ENCODE measurements around the gene GNG10.
"Not testable (repeated sequence)": the region's sequence is repeated elsewhere in the genome, so short reads cannot be mapped to it uniquely, and the experiment has no call there.

The GNG10 gene

GRCh38 chr9:111645806-111646205, 15.6 kb upstream of the GNG10 start:
- in situ Hi-C loops (cut with HindIII; ENCODE audit: low pct_ligation_motif_present, low pct_unique_long_range_greater_than_20kb, low sequenced_read_pairs): no loop called here
- no peak for DNase-seq

- in situ Hi-C loops (cut with HindIII; ENCODE audit: low pct_ligation_motif_present, low pct_unique_long_range_greater_than_20kb, low sequenced_read_pairs): no loop called here
- DNase-seq: no peak
These were observed 15.0 kb upstream of the GNG10 start for GRCh38 chr9:111646417-111646816.

- no peak for DNase-seq
These were observed 13.3 kb upstream of the GNG10 start for GRCh38 chr9:111648066-111648465.

GRCh38 chr9:111649016-111649415, 12.4 kb upstream of the GNG10 start:
- DNase-seq: no peak

More at GRCh38 chr9:111648066-111648465, 13.3 kb upstream of the GNG10 start:
- in situ Hi-C loops (cut with HindIII; ENCODE audit: low pct_ligation_motif_present, low pct_unique_long_range_greater_than_20kb, low sequenced_read_pairs): no loop called here

GRCh38 chr9:111657051-111657450, 4.4 kb upstream of the GNG10 start:
- in situ Hi-C loops (cut with HindIII; ENCODE audit: low pct_ligation_motif_present, low pct_unique_long_range_greater_than_20kb, low sequenced_read_pairs): no loop called here
- DNase-seq: no peak

More at GRCh38 chr9:111649016-111649415, 12.4 kb upstream of the GNG10 start:
- in situ Hi-C loops (cut with HindIII; ENCODE audit: low pct_ligation_motif_present, low pct_unique_long_range_greater_than_20kb, low sequenced_read_pairs): no loop called here

- in situ Hi-C loops (cut with HindIII; ENCODE audit: low pct_ligation_motif_present, low pct_unique_long_range_greater_than_20kb, low sequenced_read_pairs): no loop called here
- no peak for DNase-seq
These were observed 2.5 kb upstream of the GNG10 start for GRCh38 chr9:111658943-111659342.

- no peak for DNase-seq
- in situ Hi-C loops (cut with HindIII; ENCODE audit: low pct_ligation_motif_present, low pct_unique_long_range_greater_than_20kb, low sequenced_read_pairs): no loop called here
These were observed 1.7 kb upstream of the GNG10 start for GRCh38 chr9:111659691-111660090.

- in situ Hi-C loops (cut with HindIII; ENCODE audit: low pct_ligation_motif_present, low pct_unique_long_range_greater_than_20kb, low sequenced_read_pairs): no loop called here
- DNase-seq: peak; percentile 38
These were observed 557 bp downstream of the GNG10 start for GRCh38 chr9:111661802-111662521.

- no peak for DNase-seq
- in situ Hi-C loops (cut with HindIII; ENCODE audit: low pct_ligation_motif_present, low pct_unique_long_range_greater_than_20kb, low sequenced_read_pairs): no loop called here
These were observed 1.3 kb downstream of the GNG10 start for GRCh38 chr9:111662576-111663300.

GRCh38 chr9:111663301-111663823, 2.0 kb downstream of the GNG10 start:
- DNase-seq: no peak
- in situ Hi-C loops (cut with HindIII; ENCODE audit: low pct_ligation_motif_present, low pct_unique_long_range_greater_than_20kb, low sequenced_read_pairs): no loop called here

GRCh38 chr9:111668026-111668573, 6.7 kb downstream of the GNG10 start:
- in situ Hi-C loops (cut with HindIII; ENCODE audit: low pct_ligation_motif_present, low pct_unique_long_range_greater_than_20kb, low sequenced_read_pairs): no loop called here
- DNase-seq: no peak

GRCh38 chr9:111668601-111669000, 7.2 kb downstream of the GNG10 start:
- in situ Hi-C loops (cut with HindIII; ENCODE audit: low pct_ligation_motif_present, low pct_unique_long_range_greater_than_20kb, low sequenced_read_pairs); DNase-seq: not testable (repeated sequence)

GRCh38 chr9:111674319-111674718, 12.9 kb downstream of the GNG10 start:
- in situ Hi-C loops (cut with HindIII; ENCODE audit: low pct_ligation_motif_present, low pct_unique_long_range_greater_than_20kb, low sequenced_read_pairs): no loop called here
- DNase-seq: no peak

GRCh38 chr9:111676116-111676515, 14.7 kb downstream of the GNG10 start:
- DNase-seq: no peak
- in situ Hi-C loops (cut with HindIII; ENCODE audit: low pct_ligation_motif_present, low pct_unique_long_range_greater_than_20kb, low sequenced_read_pairs): no loop called here

GRCh38 chr9:111678293-111678692, 16.9 kb downstream of the GNG10 start:
- no peak for DNase-seq
- in situ Hi-C loops (cut with HindIII; ENCODE audit: low pct_ligation_motif_present, low pct_unique_long_range_greater_than_20kb, low sequenced_read_pairs): no loop called here

- DNase-seq: no peak
- in situ Hi-C loops (cut with HindIII; ENCODE audit: low pct_ligation_motif_present, low pct_unique_long_range_greater_than_20kb, low sequenced_read_pairs): no loop called here
These were observed 17.8 kb downstream of the GNG10 start for GRCh38 chr9:111679199-111679598.

GRCh38 chr9:111683392-111683791, 22.0 kb downstream of the GNG10 start:
- in situ Hi-C loops (cut with HindIII; ENCODE audit: low pct_ligation_motif_present, low pct_unique_long_range_greater_than_20kb, low sequenced_read_pairs): no loop called here
- no peak for DNase-seq

- DNase-seq: peak; percentile 60
- in situ Hi-C loops (cut with HindIII; ENCODE audit: low pct_ligation_motif_present, low pct_unique_long_range_greater_than_20kb, low sequenced_read_pairs): no loop called here
These were observed 30.4 kb downstream of the GNG10 start for GRCh38 chr9:111691672-111692329.

- DNase-seq: no peak
- in situ Hi-C loops (cut with HindIII; ENCODE audit: low pct_ligation_motif_present, low pct_unique_long_range_greater_than_20kb, low sequenced_read_pairs): no loop called here
These were observed 35.4 kb downstream of the GNG10 start for GRCh38 chr9:111696796-111697195.
